HepG2 (cell line): ENCODE measurements around the gene SKIL. TPM values are rescaled to one million over a fixed set of nuclear protein-coding genes. Genes with fewer than 3 reads are reported as not detected.

Experiments
- EZH2 ChIP-seq: conservative IDR thresholded peaks from 2 replicates; pipeline ENCODE4 v1.6.1; 2012; ENCODE audit warnings: mild to moderate bottlenecking, low read depth, low read length, moderate library complexity
- MTA1 ChIP-seq: sonication (generic); formaldehyde crosslinking; IDR thresholded peaks from 2 replicates; pipeline ENCODE4 v1.4.0; 2020; ENCODE audit warnings: missing genetic modification reagents, mild to moderate bottlenecking, borderline replicate concordance
- PAX8 ChIP-seq: sonication (generic); formaldehyde crosslinking; IDR thresholded peaks from 2 replicates; pipeline ENCODE4 v1.8.0; 2022; ENCODE audit warnings: mild to moderate bottlenecking, missing genetic modification reagents, borderline replicate concordance
- PHF8 ChIP-seq: sonication (generic); formaldehyde crosslinking; IDR thresholded peaks from 2 replicates; pipeline ENCODE4 v1.5.0; 2020; ENCODE audit warnings: missing genetic modification reagents
- SOX6 ChIP-seq, 2 experiments: fragments of 450-650 bp in 1 of 2; sonication (generic) in 1 of 2; formaldehyde crosslinking in 1 of 2; IDR thresholded peaks; 2 replicates each; pipeline versions ENCODE4 v1.4.0 to v1.6.1; 2017 to 2020; ENCODE audit warnings: antibody characterized with exemption in 1 of 2, mild to moderate bottlenecking in 1 of 2, missing genetic modification reagents in 1 of 2
- YEATS2 ChIP-seq: sonication (generic); formaldehyde crosslinking; IDR thresholded peaks from 2 replicates; pipeline ENCODE4 v1.4.0; 2020; ENCODE audit warnings: missing genetic modification reagents, borderline replicate concordance
- ZBTB3 ChIP-seq: sonication (generic); formaldehyde crosslinking; IDR thresholded peaks from 2 replicates; pipeline ENCODE4 v1.4.0; 2020; ENCODE audit warnings: low read depth, mild to moderate bottlenecking, moderate library complexity, missing genetic modification reagents, borderline replicate concordance
- ZBTB7B ChIP-seq: sonication (generic); formaldehyde crosslinking; IDR thresholded peaks from 2 replicates; pipeline ENCODE4 v1.4.0; 2020; ENCODE audit warnings: missing genetic modification reagents
- ZFP36L1 ChIP-seq: sonication (generic); formaldehyde crosslinking; IDR thresholded peaks from 2 replicates; pipeline ENCODE4 v1.8.0; 2022; ENCODE audit warnings: mild to moderate bottlenecking, missing genetic modification reagents, moderate library complexity
- ZHX2 ChIP-seq, 2 experiments: sonication (generic) in 1 of 2; formaldehyde crosslinking in 1 of 2; IDR thresholded peaks; 2 replicates each; pipeline versions ENCODE4 v1.6.1 to v1.9.0; 2014 to 2022; ENCODE audit warnings: antibody characterized with exemption in 1 of 2, borderline replicate concordance in 1 of 2, inconsistent platforms in 1 of 2, low read depth in 1 of 2, missing genetic modification reagents in 1 of 2
- ZNF235 ChIP-seq: sonication (generic); formaldehyde crosslinking; IDR thresholded peaks from 2 replicates; pipeline ENCODE4 v1.8.1; 2023; ENCODE audit warnings: mild to moderate bottlenecking, missing genetic modification reagents, borderline replicate concordance
- ZNF703 ChIP-seq: sonication (generic); formaldehyde crosslinking; IDR thresholded peaks from 2 replicates; pipeline ENCODE4 v1.5.1; 2020; ENCODE audit warnings: missing genetic modification reagents, mild to moderate bottlenecking, moderate library complexity, borderline replicate concordance
- ZNF788 ChIP-seq: sonication (generic); formaldehyde crosslinking; IDR thresholded peaks from 2 replicates; pipeline ENCODE4 v1.5.0; 2020; ENCODE audit warnings: mild to moderate bottlenecking, missing genetic modification reagents, borderline replicate concordance
- ZNF816 ChIP-seq: sonication (generic); formaldehyde crosslinking; IDR thresholded peaks from 2 replicates; pipeline ENCODE4 v1.8.0; 2022; ENCODE audit warnings: missing genetic modification reagents, mild to moderate bottlenecking, borderline replicate concordance
- ZSCAN25 ChIP-seq: sonication (generic); formaldehyde crosslinking; IDR thresholded peaks from 2 replicates; pipeline ENCODE4 v1.8.0; 2022; ENCODE audit warnings: mild to moderate bottlenecking, missing genetic modification reagents
- polyA plus RNA-seq, 8 experiments: library from polyadenylated mRNA; depleted of rRNA in 3 of 8; stranded (reverse) in 7 of 8; unstranded in 1 of 8; fragments of >200 nt; fragmentation: Illumina TruSeq in 4 of 8; extraction: Trizol in 4 of 8; gene quantifications; 2 replicates each; pipeline versions ENCODE4 v1.2.1 to v1.2.3, GENCODE V29; 2011 to 2016; ENCODE audit warnings: low read depth in 4 of 8, missing spikeins in 1 of 8, mixed read lengths in 1 of 8; ENCODE audit not compliant: insufficient read depth in 1 of 8
- total RNA-seq, 5 experiments: library from RNA; depleted of rRNA; stranded (reverse); fragments of >200 nt; fragmentation: Illumina TruSeq; extraction: Trizol; gene quantifications; 2 replicates each; pipeline ENCODE4 v1.2.3, GENCODE V29; 2016; ENCODE audit warnings: low read depth in 1 of 5
- TF ChIP-seq, protein P1 (sequence below): sonication (generic); formaldehyde crosslinking; IDR thresholded peaks from 2 replicates; pipeline ENCODE4 v1.4.0; 2020; ENCODE audit warnings: missing genetic modification reagents
- TF ChIP-seq, protein P2 (sequence below): sonication (generic); formaldehyde crosslinking; IDR thresholded peaks from 2 replicates; pipeline ENCODE4 v1.8.1; 2023; ENCODE audit warnings: missing genetic modification reagents, inconsistent platforms, borderline replicate concordance

The SKIL gene
- total and polyA plus RNA-seq, 2 of the 13 experiments (the other 11 are each of a cell fraction or from before 2014, with no cell fraction given): 5.2 to 20.7 TPM

GRCh38 chr3:170425491-170426239, 68.2 kb downstream of the SKIL start (continued):
- peak; percentile 78; the same call in 1 of the 2 replicates for TF ChIP-seq MTA1 (CRISPR knock-in tag)
- TF ChIP-seq ZBTB7B (CRISPR knock-in tag): peak; percentile 80; the same call in 1 of the 2 replicates
- no peak for TF ChIP-seq PAX8
- TF ChIP-seq ZSCAN25 (CRISPR knock-in tag): 0 out of 2 replicates have a peak, but pooled peaks have one; percentile 48
- TF ChIP-seq ZNF703 (CRISPR knock-in tag): no peak
- TF ChIP-seq YEATS2 (CRISPR knock-in tag): peak; percentile 11; the same call in 1 of the 2 replicates
- peak; percentile 79; the same call in 1 of the 2 replicates for TF ChIP-seq ZNF788 (CRISPR knock-in tag)
- TF ChIP-seq ZNF235 (CRISPR knock-in tag): peak; percentile 43; the same call in 1 of the 2 replicates
- TF ChIP-seq SOX6 (IDR thresholded peaks at IDR 0.05): no peak
- TF ChIP-seq SOX6 (CRISPR knock-in tag; IDR thresholded peaks at IDR 0.05): peak; percentile 91
- 0 out of 2 replicates have a peak, but pooled peaks have one; percentile 58 for TF ChIP-seq ZBTB3 (CRISPR knock-in tag)
- TF ChIP-seq, protein P1, sequence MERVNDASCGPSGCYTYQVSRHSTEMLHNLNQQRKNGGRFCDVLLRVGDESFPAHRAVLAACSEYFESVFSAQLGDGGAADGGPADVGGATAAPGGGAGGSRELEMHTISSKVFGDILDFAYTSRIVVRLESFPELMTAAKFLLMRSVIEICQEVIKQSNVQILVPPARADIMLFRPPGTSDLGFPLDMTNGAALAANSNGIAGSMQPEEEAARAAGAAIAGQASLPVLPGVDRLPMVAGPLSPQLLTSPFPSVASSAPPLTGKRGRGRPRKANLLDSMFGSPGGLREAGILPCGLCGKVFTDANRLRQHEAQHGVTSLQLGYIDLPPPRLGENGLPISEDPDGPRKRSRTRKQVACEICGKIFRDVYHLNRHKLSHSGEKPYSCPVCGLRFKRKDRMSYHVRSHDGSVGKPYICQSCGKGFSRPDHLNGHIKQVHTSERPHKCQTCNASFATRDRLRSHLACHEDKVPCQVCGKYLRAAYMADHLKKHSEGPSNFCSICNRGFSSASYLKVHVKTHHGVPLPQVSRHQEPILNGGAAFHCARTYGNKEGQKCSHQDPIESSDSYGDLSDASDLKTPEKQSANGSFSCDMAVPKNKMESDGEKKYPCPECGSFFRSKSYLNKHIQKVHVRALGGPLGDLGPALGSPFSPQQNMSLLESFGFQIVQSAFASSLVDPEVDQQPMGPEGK (CRISPR knock-in tag): 0 out of 2 replicates have a peak, but pooled peaks have one; percentile 68
- TF ChIP-seq, protein P2, sequence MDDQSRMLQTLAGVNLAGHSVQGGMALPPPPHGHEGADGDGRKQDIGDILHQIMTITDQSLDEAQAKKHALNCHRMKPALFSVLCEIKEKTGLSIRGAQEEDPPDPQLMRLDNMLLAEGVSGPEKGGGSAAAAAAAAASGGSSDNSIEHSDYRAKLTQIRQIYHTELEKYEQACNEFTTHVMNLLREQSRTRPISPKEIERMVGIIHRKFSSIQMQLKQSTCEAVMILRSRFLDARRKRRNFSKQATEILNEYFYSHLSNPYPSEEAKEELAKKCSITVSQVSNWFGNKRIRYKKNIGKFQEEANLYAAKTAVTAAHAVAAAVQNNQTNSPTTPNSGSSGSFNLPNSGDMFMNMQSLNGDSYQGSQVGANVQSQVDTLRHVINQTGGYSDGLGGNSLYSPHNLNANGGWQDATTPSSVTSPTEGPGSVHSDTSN: no peak
- peak; percentile 70 for TF ChIP-seq PHF8 (CRISPR knock-in tag)
- no peak for TF ChIP-seq EZH2
- no peak for TF ChIP-seq ZFP36L1 (CRISPR knock-in tag)
- TF ChIP-seq ZNF816: 0 out of 2 replicates have a peak, but pooled peaks have one; percentile 35
- TF ChIP-seq ZHX2 (IDR thresholded peaks at IDR 0.05; ENCODE audit: low read depth): no peak
- no peak for TF ChIP-seq ZHX2 (CRISPR knock-in tag; IDR thresholded peaks at IDR 0.05; ENCODE audit: borderline replicate concordance)
